Measurements from ENCODE around the gene DGKB. TPM values are rescaled to one million over a fixed set of nuclear protein-coding genes. Genes with fewer than 3 reads are reported as not detected.

The DGKB gene
- total RNA-seq, 1 experiment from 2014 or later, result 1.9 TPM

- TF ChIP-seq STAT6 (CRISPR knock-in tag; conservative IDR thresholded peaks at IDR 0.05; ENCODE audit: low read depth) (no peak), FOXJ3 (CRISPR knock-in tag; IDR thresholded peaks at IDR 0.05; ENCODE audit: borderline replicate concordance) (no peak), ZMAT4 (CRISPR knock-in tag; IDR thresholded peaks at IDR 0.05) (no peak), SOX15 (CRISPR knock-in tag; IDR thresholded peaks at IDR 0.05) (no peak), CBFB (CRISPR knock-in tag; IDR thresholded peaks at IDR 0.05; ENCODE audit: low read depth) (no peak), FOXK1 (CRISPR knock-in tag; IDR thresholded peaks at IDR 0.05) (no peak), TEAD1 (CRISPR knock-in tag; IDR thresholded peaks at IDR 0.05) (no peak), TP53 (CRISPR knock-in tag; IDR thresholded peaks at IDR 0.05) (no peak)
Observed at GRCh38 chr7:14124716-14125115, 777.8 kb downstream of the DGKB start (continued).

- ATAC-seq (no peak), DNase-seq (ENCODE audit: low spot score) (no peak)
- no peak for TF ChIP-seq ESRRA (CRISPR knock-in tag; IDR thresholded peaks at IDR 0.05; ENCODE audit: borderline replicate concordance)
- no peak for TF ChIP-seq ZNF423 (CRISPR knock-in tag; IDR thresholded peaks at IDR 0.05)
- TF ChIP-seq ZNF263 (CRISPR knock-in tag; IDR thresholded peaks at IDR 0.05; ENCODE audit: low read depth), result no peak
- TF ChIP-seq ZNF121 (CRISPR knock-in tag; IDR thresholded peaks at IDR 0.05), result no peak
- no peak for TF ChIP-seq ZNF138 (CRISPR knock-in tag; conservative IDR thresholded peaks at IDR 0.05)
- TF ChIP-seq TEAD1 (CRISPR knock-in tag; IDR thresholded peaks at IDR 0.05), result no peak
- no peak for TF ChIP-seq ATF6 (CRISPR knock-in tag; IDR thresholded peaks at IDR 0.05)
- TF ChIP-seq NR2C2 (CRISPR knock-in tag; IDR thresholded peaks at IDR 0.05), result no peak
- TF ChIP-seq HMGA2 (CRISPR knock-in tag; IDR thresholded peaks at IDR 0.05), result no peak
- ChIA-PET CTCF (no interaction called here), POLR2A (no interaction called here)
- Mint-ChIP-seq H3K4me1 (peaks cover 17% of the 10 kb centered on the region), H3K4me3 (no peak overlapping the region), H3K36me3 (no peaks in the 10 kb centered on the region), H3K9me3 (no peaks in the 10 kb centered on the region), H3K27me3 (ENCODE audit: low read depth) (no peaks in the 10 kb centered on the region), H3K27ac (no peak overlapping the region)
Observed at GRCh38 chr7:14123923-14124322, 778.6 kb downstream of the DGKB start.

- Mint-ChIP-seq H3K4me3 (no peak overlapping the region), H3K36me3 (no peaks in the 10 kb centered on the region), H3K4me1 (no peaks in the 10 kb centered on the region), H3K27ac (no peak overlapping the region), H3K27me3 (ENCODE audit: low read depth) (no peaks in the 10 kb centered on the region), H3K9me3 (no peaks in the 10 kb centered on the region)
- no peak for ATAC-seq
- CTCF ChIA-PET, result no interaction called here
- DNase-seq (ENCODE audit: low spot score), result no peak
- POLR2A ChIA-PET, result no interaction called here
- TF ChIP-seq NFE2L1 (CRISPR knock-in tag; IDR thresholded peaks at IDR 0.05), result no peak
- no peak for TF ChIP-seq FOXP1 (CRISPR knock-in tag; IDR thresholded peaks at IDR 0.05; ENCODE audit: borderline replicate concordance)
- no peak for TF ChIP-seq ETV6 (CRISPR knock-in tag; IDR thresholded peaks at IDR 0.05)
- TF ChIP-seq HMGXB4 (CRISPR knock-in tag; IDR thresholded peaks at IDR 0.05), result no peak
- no peak for TF ChIP-seq PRRX2 (CRISPR knock-in tag; IDR thresholded peaks at IDR 0.05)
- TF ChIP-seq STAT6 (CRISPR knock-in tag; conservative IDR thresholded peaks at IDR 0.05; ENCODE audit: low read depth), result no peak
- TF ChIP-seq NR1H2 (CRISPR knock-in tag; IDR thresholded peaks at IDR 0.05), result no peak
- TF ChIP-seq FOXJ3 (CRISPR knock-in tag; IDR thresholded peaks at IDR 0.05; ENCODE audit: borderline replicate concordance), result no peak
Observed at GRCh38 chr7:14115701-14116100, 786.9 kb downstream of the DGKB start.
